ENCODE data around the gene ELOVL6.
"Not testable (repeated sequence)": the region's sequence is repeated elsewhere in the genome, so short reads cannot be mapped to it uniquely, and the experiment has no call there.

The ELOVL6 gene

DNA sequence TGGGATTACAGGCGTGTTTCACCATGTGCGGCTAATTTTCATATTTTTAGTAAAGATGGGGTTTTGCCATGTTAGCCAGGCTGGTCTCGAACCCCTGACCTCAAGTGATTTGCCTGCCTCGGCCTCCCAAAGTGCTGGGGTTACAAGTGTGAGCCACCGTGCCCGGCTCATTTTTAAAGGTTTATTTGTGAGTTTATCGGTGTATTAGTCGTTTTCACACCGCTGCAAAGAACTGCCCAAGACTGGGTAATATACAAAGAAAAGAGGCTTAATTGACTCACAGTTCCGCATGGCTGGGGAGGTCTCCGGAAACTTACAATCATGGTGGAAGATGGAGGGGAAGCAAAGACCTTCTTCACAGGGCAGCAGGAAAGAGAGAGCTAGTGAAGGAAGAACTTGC, 159.3 kb downstream of the ELOVL6 start:
- DNase-seq = not testable (repeated sequence)

- no peak for DNase-seq
Measured at GRCh38 chr4:110034026-110034393, 164.4 kb downstream of the ELOVL6 start.

- no peak for DNase-seq
Measured at GRCh38 chr4:110033355-110034025, 164.9 kb downstream of the ELOVL6 start.

- no peak for DNase-seq
Measured at GRCh38 chr4:110032603-110033002, 165.8 kb downstream of the ELOVL6 start.

DNA sequence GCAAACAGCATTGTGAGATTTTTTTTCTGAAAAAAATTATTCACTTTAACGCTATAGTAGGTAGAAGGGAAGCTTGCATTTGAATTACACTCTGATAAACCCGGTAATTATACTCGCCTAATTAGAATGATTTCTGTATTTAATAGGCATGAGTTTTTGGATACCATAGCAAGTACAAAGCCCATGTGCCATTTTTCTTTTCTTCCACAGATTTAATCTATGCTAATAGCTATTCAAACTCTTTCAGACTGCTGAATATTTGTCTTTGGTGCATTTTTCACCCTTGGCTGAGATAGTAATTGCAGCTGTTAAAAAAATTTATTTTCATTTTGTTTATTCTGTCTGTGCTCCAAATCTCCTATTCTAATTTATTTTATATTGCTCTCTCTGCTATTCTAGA, 172.7 kb downstream of the ELOVL6 start:
- no peak for DNase-seq

GRCh38 chr4:110025056-110025455, 173.4 kb downstream of the ELOVL6 start:
- DNase-seq = no peak

GRCh38 chr4:110022457-110022856, 176.0 kb downstream of the ELOVL6 start:
- DNase-seq = no peak

- DNase-seq = no peak
Measured at GRCh38 chr4:110020646-110021443, 177.6 kb downstream of the ELOVL6 start.

GRCh38 chr4:110020139-110020538, 178.3 kb downstream of the ELOVL6 start:
- DNase-seq = no peak

DNA sequence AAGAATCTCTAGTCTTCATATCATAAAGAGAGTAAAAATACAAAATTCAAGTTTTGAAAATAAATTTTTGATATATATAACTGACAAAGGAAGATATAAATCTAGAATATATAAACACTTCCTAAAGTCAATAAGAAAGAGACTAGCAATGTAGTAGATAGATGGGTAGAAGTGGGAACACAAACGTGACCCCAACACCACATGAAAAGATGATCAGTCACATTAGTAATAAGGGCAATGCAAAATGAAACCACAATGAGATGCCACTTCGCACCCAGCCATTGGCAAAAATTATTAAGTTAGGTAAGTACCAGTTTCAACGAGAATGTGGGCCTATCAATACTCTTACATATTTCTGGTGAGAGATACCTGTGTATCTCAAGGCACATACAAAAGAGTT, 179.3 kb downstream of the ELOVL6 start:
- no peak for DNase-seq

- no peak for DNase-seq
Measured at GRCh38 chr4:110014233-110014632, 184.2 kb downstream of the ELOVL6 start.

GRCh38 chr4:110012917-110013316, 185.5 kb downstream of the ELOVL6 start:
- DNase-seq = no peak

GRCh38 chr4:110010797-110011196, 187.6 kb downstream of the ELOVL6 start:
- no peak for DNase-seq

GRCh38 chr4:110009550-110009949, 188.9 kb downstream of the ELOVL6 start:
- DNase-seq = no peak

GRCh38 chr4:110008540-110008939, 189.9 kb downstream of the ELOVL6 start:
- no peak for DNase-seq

DNA sequence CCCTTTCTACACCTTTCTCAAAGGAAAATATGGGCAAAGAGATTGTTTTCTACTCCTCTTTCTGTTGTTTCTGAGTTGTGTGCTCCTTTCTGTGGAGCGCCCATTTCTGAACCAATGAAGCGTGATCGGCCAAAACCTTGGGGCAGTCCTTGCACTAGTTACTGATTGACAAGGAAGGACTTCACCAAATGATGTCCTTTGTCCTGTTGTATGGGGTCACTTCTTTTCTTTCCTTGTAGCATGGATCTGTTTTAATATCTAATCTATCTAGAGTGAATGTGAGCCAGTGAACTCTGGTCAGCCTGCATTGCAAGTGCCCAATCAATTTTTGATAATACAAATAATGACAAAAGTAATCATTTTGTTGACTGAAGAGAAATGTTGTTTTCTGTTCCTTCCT, 191.2 kb downstream of the ELOVL6 start:
- no peak for DNase-seq

GRCh38 chr4:110005461-110006056, 192.9 kb downstream of the ELOVL6 start:
- DNase-seq = peak in 1 of 56 donors; percentile 41

DNA sequence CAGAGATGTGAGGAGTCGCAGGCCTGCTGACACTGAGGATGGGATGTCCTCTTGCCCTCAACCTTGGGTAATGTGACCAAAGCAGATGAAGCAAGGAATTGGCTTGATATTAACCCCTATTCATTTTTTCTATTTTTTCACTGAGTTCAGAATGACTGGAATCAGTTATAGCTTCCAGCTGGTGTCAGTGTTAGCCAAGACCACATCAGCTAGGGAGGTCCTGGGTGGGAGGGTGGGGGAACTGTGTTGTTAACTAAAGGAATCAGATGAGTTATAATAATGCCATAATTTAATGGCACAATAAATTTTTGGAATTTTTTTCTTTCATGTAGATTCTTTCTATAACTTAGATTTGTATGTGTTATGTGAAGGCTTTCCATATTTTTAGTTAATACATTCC, 193.9 kb downstream of the ELOVL6 start:
- DNase-seq = no peak

DNA sequence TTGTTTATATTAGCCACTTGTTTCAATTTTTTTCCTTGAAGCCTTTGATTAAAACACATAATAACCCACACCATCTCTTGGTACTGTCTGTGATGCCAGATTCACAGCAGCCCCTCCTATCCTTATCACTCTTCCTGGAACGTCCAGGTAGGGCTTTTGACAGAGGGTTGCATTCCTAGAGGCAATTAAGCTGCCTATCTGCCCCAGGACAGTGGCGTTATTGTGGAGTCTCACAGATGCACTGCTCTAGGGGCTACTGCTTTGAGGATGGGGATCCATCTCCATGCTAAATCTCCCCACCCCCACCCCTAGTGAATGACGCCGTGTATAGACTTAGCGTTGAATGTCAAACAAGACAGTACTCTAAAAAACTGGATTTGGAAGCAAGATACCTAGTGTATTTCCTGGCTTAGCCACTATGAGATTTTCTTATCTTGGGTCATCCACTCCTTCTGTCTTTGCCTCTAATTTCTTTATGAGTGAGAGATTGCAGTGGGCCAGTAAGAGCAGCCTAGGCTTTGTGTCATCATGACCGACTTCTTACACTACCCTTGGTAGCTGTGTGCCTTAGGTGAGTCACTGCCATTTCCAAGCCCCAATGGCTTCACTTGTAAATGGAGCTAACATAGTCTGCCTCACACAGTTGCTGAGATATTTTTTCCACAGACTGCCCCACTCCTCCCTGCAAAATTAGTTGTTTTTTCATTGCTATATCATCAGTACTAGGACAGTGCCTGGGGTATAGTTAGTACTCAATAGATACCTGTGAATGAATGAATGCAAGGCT, 194.8 kb downstream of the ELOVL6 start:
- no peak for DNase-seq

GRCh38 chr4:110002326-110002725, 196.1 kb downstream of the ELOVL6 start:
- DNase-seq = no peak

DNA sequence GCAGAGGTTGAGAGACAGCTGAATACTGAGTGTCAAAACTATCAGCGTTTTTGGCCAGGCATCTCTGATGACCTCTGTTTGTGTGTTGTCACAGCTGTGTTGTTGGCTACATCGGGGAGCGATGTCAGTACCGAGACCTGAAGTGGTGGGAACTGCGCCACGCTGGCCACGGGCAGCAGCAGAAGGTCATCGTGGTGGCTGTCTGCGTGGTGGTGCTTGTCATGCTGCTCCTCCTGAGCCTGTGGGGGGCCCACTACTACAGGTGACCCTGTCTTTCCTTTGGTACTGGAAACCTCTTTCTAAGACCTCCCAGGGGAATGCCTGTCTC, 198.9 kb downstream of the ELOVL6 start:
- DNase-seq = no peak

Measured in amygdala (tissue), 56 donors.